ENCODE data around the gene CNTNAP2.

GRCh38 chr7:147406521-147407135 is 1290.0 kb downstream of the CNTNAP2 start:
- TF ChIP-seq POLR2A (IDR thresholded peaks at IDR 0.05; ENCODE audit: low read depth, low read length) (no peak), POLR2AphosphoS5 (IDR thresholded peaks at IDR 0.05; ENCODE audit: low read depth, low read length) (no peak)
